NCI-H774 (cell line): ENCODE results near the gene GPR35.
"Not testable (repeated sequence)": the region's sequence is repeated elsewhere in the genome, so short reads cannot be mapped to it uniquely, and the experiment has no call there.

ENCODE experiments used
- DNase-seq: peaks from one replicate; lab custom pipeline; 2025; lab: John Stamatoyannopoulos, UW

The GPR35 gene

DNA sequence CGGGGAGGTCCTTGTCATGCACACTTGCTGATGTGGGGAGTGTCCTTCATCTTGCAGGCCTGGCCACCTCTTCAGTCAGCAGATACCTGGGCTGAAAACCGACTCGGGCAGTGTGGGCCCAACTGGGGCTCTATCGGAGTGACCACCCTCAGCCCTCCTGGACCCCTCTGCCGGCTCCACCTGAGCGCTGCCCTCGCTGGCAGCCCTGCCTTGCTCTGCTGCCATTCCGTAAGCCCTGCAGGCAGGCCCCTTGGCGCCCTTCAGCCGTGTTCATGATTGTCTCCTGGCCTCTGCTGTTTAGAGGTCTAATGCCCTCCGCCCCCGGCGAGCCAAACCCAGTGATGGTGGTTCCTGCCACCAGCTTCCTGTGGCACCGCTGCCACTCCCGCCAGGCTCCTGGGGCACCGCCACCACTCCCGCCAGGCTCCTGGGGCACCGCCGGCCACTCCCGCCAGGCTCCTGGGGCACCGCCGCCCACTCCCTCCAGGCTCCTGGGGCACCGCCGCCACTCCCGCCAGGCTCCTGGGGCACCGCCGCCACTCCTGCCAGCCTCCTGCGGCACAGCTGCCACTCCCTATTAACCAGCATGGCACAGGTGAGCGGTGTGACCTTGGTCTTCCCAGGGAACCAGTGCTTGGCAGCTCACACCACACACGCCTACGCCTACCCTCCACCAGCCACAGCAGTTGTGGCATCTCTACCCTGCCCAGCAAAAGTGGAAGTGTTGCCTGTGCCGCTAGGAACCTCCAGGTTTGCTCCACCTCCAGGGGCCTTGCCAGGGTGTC, 22.8 kb upstream of the GPR35 start:
- DNase-seq, result no peak

DNA sequence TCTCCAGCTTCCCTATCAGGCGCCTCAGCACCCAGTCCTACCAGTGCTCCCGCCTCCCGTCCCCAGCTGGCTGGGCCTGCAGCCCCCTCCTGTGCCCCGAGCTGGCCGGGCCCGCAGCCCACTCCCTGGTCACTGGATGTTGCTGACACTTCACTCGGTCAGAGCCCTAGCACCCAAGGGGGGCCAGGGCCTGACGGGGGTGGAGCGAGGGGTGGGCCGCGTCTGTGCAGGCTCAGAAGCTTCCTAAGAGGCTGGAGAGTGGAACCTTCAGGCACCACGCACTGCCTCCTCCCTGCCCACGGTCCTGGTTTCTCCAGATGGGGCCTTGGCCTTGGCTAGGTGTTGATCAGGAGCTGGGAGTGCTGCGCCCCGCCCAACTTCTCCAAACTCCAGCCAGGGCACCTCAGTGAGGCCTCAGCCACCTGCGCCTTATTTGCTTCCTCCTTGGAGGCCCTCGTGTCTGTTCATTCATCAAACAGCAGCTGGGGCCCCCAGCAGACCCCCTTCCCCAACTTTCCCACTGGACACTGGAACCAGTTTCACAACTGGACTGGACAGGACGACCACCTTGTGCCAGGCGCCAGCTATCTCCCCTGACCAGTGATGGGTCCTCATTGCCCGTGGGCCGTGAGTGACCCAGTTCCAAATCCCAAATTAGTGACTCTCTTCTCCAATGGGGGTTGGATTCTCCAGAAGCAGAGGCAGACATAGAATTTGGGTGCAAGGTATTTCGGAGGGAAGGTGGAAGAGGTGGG, 22.0 kb upstream of the GPR35 start:
- DNase-seq, result no peak

DNA sequence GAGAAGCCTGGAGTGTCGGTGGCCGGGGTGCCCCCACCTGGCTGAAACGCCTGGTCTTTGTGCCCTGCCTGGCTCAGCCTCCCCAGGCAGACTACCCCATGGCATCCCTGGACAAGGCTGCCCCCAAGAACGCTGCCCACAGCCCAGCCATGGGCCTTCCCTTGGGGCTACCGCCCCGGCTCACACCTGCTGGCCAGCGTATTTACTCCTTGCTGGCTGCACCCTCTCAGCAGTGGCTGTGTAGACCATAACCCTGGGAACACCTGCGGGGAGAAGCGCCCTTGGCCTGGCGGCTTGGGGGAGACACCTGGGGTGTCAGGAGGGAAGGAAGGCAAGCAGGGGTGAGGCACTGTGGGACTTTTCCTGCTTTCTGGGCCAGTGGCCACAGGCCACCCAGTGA, 21.4 kb upstream of the GPR35 start:
- DNase-seq, result no peak

DNA sequence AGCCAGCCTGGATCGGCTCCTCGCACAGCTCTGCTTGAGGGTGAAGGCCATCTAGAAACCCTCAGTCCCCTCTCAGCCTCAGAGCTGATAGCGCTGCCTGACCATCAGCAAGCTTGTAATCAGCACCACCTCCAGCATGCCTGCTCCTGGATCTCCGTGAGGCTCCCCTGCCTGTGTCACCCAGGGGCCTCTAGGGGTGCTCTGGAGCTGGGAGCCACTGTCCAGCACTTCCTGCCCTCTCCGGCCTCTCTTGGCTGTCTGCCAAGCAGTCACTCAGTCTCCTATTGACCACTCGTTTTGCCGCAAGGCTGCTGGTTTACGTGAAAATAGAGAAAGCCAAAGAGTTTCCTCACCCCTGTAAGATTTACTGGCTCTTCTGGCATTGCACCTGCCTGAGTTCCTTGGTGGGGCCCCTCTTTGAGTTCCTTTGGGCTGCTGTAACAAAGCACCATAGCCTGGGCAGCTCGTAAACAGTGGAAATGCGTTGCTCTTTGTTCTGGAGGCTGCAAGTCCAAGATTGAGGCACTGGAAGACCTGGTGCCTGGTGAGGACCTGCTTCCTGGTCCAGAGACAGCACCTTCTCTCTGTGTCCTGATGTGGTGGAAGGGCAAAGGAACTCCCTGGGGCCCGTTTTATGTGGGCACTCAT, 20.9 kb upstream of the GPR35 start:
- peak; percentile 59 for DNase-seq

DNA sequence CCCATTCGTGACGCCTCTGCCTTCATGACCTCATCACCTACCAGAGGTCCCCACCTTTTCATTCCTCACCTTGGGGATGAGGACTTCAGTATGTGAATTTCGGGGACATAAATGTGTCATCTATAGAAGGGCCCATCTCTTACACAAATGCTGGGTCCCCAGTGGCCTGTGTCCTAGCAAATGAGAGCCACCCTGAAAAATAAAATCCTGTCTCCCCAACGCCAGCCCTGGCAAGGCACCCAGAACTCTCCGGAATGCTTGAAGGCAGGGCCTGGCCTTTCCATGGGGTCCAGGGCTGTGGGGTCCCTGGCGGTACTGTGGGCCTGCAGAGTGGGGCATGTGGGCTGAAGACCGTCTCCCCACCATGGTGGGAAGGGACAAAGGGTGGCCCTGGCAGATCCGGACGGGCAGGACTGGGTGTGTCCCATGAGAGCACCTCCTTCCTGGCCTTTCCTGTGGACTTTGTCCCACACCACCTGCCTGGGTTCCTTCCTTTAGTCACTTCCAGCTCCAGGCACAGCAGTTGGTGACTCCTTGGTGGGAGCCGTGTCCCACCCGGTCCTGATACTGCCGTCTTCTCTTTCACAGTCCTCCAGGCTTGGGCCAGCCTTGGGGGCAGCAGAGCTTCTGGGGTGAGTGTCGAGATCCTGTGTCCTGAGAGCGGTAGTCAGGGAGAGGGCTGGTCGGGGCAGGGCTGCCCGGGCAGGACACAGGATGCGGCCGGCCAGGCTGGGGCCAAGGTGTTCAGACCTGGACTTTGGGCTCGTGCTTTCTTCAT, 20.2 kb upstream of the GPR35 start:
- no peak for DNase-seq

DNA sequence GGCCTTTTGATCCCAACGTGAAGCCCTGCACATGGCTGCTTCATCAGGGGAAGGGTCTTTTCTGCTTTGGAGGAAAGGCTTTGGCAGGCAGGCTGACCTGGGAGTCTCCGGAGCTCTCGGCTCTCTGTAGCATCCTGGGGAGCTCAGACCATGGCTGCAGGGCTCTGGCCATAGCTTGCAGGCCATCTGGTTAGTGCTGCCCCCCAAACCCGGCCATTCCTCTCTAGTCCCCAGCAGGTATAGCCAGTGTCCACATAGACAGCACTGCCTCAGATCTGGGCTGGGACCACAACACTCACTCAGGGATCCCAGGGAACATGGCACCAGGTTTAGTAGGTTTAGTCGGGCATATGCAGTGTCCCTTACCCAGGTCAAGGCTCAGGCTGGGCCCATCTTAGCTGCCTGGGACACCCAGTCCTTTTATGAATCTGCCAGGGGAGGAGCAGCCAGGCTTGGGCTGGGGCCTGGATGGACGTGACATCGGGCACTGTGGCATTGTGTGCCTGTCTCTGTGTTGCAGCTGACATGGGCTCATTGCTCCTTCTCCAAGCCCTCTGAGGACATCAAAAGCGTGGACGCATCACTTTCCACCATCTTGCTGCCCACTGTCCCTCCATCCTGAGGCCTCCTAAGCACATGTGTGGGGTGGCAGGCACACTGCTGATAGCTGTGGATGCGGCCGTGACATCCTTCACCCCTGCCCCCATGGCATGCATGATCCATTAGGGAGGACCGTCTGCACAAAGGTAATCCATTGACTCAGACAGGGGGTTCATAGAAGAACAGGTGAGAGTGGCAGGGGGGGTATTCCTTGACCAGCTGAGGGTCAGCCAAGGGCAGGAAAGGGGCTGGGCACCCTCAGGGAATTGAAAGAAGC, 19.2 kb upstream of the GPR35 start:
- no peak for DNase-seq

DNA sequence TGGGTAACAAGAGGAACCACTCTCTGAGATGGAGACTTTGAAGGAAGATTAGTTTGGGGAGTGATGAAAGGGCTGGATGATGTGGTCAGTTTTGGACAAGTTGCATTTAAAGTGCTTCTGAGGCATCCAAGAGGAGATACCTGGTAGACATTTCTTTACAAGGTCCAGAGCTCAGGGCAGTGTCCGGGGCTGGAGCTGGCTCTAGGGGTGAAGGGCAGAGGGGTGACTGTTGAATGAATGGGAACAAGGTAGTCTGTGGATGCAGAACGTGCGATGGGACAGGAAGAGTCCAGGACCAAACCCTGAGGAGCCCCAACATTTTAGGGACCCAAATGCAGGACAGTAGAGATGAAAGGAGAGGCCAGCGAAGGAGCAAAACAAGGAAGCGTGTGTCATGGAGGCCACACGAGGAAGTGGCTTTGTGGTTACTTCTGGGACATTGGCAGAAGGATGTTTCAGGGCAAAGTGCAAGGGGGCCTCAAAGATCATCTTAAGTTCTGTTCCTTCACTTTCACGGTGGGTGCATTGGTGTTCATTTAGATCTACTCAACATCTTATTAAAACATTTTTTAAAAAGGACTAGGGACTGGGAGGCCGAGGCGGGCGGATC, 13.6 kb upstream of the GPR35 start:
- DNase-seq, result no peak

DNA sequence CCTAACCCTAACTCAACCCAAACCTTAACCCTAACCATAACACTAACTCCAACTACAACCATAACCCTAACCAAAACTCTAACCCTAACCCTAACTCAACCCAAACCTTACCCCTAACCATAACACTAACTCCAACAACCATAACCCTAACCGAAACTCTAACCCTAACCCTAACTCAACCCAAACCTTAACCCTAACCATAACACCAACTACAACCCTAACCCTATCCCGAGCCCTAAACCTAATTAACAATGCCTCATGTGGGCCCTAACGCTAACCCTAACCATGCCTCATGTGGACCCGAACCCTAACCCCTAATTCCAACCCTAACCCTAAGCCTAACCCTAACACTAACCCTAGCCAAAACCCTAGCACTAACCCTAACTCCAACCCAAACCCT, 11.5 kb upstream of the GPR35 start:
- no peak for DNase-seq

DNA sequence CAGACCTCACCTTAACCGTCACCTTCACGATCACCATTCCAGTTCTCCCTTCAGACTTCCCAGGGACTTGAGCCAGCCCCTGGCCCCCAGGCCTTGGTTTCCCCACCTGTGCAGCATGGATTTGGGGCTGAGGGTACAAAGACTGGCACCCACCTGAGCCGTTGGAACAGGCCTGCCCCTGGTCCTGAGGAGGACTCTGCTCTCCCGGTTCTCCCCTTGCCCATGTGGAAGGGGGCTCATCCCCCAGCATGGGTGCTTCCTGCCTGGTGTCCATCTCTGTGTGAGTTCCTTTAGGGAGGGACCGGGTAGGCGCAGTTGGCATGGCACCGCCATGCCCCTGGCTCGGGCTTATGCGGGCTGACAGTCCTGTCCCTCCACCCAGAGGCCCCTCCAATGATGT, 10.9 kb upstream of the GPR35 start:
- no peak for DNase-seq

DNA sequence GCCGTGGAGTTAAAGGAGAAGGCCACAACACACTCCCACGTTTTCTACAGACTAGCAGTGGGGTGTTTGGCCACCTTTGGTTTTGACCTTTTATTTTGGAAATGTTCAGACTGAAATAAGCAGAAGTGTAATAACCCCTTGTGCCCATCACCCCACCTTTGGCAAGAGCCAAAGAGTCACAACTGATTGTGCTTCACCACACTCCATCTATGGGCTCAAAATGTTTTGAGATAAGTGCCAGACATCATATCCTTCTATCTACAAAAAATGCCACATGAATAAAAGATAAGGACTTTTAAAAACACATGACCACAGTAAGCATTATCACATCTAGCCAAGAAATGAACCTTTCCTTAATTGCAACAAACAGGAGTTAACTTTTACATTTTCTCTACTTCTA, 9.9 kb upstream of the GPR35 start:
- DNase-seq, result no peak

DNA sequence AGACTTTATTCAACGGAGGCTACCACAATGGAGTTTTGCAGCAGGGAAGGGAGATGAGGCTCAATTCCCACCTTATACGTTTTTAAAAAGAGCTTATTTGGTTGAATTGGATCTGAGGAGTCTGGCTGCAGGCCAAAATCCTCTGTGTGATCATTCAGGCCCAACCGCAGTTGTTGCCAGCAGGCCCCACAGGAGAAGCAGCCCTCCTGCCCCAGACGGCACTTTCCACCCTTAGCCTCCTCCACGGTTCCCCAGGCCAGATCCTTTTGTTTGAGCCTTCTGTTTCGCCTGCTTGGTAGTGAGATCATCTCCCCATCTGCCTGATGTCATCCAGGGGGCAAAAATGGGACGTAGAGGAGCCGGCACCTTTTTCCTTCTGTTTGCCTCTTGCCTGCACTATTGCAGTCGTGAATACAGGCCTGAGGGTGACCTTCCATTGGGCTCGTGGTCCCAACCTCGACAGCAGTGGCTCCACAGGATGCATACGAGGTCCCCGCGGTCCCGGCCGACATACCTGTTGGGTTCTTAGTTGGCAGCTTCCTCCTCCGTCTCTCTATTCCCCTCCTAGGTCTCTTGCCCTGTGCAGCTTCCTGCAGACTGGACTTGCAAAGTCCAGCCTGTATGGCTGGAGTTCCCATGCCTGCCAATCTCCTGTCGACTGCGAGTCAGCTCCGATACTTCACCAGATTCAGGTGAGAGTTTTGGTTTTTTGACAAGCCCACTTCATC, 9.3 kb upstream of the GPR35 start:
- no peak for DNase-seq

DNA sequence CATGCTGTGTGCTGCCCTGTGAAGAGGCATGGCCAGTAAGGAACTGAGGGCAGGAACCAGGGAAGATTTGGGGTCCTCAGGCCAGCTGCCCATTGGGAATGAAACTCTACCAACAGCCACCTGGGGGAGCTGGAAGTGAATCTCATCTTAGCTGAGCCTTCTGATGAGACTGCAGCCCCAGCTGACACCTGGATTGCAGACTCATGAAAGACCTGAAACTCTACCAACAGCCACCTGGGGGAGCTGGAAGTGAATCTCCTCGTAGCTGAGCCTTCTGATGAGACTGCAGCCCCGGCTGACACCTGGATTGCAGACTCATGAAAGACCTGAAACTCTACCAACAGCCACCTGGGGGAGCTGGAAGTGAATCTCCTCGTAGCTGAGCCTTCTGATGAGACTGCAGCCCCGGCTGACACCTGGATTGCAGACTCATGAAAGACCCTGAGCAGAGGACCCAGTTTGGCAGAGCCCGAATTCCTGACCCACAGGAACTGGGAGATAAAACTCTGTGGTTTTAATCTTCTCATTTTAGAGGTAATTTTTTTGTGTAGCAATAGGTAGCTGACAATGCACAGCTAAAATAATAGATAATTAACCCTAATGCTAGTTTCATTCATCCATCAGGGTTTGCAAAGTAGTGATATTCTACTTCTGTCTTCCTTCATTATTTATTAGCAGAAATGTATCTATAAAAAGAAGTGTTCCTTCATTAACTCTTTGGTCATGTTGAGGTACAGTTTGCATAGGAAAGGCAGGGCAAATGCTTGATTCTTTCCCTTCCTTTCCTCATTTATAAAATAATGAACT, 8.2 kb upstream of the GPR35 start:
- DNase-seq, result not testable (repeated sequence)

DNA sequence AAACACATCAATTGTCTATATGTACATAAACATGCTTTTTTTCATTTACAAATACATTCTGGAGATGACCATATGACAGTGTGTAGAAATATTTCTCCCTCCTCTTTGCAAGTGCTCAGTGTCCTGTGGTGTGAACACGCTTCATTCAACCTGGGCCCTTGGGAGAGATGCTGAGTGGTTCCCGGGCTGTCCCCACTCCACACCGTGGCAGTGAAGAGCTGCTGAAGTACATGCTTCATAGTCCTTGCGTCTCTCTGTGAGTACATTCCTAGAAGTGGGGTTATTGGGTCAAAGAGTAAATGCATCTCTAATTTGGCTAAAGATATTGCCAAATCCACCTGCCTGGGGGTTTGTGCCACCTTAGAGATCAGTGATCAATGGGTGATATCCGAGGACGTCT, 6.5 kb upstream of the GPR35 start:
- no peak for DNase-seq

DNA sequence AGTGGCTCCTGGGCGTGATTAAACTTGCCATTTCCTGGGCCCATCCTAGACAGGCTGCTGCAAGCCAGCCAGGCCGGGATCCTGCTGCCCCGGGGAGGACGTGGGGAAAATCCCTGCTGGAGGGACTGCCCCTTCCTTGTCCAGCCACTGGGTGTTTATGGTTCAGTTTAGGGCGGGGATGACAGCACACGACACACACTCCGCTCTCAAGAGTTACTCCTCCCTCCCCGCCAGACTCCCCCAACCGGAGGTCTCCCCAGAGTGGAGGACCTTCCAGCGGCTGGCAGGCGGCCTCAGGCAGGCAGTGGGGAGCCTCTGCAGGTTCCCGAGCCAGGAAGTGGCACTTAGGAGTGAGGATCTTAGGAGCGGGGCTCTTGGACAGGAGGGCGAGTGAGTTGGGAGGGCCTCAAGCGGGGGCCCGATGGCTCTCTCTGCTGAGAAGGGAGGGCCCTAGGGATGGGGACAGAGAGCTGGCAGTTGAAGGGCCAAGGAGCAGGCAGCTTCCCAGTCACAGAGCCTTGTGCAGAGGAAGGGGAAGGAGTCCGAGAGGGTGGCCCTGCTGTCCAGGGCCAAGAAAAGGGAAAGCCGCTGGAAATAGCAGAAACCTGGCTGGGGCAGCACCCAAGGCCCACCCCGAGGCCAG, 5.7 kb upstream of the GPR35 start:
- DNase-seq, result no peak

DNA sequence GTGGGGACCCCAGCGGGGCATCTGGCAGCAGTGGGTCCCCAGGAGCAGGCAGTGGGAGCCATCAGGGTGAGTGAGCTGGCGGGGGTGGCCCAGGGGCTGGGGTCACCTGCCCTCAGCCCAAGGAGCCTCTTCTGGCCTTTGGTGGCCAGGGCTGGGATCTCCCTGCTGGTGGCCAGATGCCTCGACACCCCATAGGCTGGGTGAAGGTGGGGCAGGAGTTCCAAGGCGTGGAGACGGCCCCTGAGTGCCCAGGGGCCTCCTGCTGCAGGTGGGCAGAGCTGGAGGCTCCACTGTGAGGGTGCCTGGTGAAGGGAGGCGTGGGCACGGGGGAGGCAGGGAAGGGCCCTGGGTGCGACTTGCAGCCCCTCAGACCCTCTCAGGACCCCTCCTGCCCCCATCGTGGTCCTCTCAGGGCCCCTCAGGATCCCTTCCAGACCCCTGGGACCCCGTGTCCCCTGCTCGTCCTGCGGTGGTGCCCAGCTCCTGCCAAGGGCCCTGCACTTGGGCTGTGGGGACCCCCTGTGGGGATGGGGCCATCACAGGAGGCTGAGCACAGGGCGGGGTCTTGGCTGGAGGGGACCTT, 5.0 kb upstream of the GPR35 start:
- DNase-seq, result no peak

DNA sequence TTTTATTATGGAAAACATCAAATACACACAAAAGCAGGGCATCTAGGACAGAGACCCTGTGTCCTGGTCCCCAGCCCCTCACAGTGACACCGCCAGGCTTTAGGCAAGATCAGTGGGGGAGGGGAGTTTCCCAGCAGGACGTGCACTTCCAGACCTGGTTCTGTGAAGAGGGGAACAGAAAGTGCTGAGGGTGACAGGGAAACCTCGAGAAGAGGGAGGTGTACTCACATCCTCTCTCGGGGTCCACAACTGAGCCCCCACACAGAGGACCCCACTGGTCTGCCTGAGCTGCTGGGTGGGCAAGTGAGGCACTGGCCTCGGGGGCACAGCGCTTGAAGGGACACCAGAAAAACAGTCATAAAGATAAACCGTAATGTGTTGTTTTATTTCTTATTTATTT, 4.4 kb upstream of the GPR35 start:
- no peak for DNase-seq

DNA sequence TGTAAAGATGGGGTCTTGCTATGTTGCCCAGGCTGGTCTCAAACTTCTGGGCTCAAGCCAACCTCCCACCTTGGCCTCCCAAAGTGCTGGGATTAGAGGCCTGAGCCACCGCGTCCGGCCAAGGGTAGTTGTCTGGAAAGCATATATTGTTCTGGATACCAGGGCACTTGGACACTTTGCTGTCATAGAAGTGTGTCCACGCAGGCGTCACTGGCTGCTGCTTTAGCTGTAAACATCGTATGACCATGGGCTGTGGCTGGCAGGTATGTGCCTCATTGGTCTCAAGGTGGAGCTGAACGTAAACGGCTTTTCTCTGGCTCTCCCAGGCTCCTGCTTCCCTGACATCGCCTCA, 3.2 kb upstream of the GPR35 start:
- no peak for DNase-seq

DNA sequence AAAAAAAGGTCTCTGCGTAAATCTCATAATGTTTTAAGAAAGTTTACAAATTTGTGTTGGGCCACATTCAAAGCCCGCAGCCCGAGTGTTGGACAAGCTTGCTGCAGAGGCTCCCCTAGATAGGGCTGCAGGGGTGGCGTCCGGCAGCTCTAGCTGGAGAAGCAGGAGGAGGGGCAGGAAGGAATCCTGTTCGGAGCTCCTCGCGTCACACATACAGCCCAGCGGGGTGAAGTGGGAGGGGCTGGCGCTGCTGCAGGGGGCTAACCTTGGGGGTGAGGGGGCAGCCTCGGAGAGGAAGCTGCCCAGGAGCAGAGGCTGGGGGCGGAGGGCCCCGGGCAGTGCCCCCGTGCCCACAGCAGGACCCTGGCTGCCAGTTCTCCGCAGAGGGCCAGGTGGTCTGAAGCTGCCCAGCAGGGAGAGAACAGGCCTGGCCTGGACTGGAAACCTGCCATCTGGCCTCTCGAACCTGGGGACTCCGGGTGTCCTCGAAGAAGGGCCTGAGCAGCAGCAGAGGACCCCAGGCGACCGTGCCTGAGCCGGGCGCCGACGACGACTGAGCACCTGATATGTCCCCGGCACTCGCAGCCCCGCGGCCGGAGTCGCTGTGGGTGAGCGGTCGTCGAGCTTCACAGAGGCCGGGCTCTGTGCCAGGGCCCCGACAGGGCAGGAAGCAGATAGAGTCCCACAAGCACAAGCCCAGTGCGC, 2.6 kb upstream of the GPR35 start:
- no peak for DNase-seq
